ENCODE data around the gene KRT72. TPM values are rescaled to one million over a fixed set of nuclear protein-coding genes. Genes with fewer than 3 reads are reported as not detected.

Gene KRT72
- total and polyA plus RNA-seq, 4 donors, result not detected

DNA sequence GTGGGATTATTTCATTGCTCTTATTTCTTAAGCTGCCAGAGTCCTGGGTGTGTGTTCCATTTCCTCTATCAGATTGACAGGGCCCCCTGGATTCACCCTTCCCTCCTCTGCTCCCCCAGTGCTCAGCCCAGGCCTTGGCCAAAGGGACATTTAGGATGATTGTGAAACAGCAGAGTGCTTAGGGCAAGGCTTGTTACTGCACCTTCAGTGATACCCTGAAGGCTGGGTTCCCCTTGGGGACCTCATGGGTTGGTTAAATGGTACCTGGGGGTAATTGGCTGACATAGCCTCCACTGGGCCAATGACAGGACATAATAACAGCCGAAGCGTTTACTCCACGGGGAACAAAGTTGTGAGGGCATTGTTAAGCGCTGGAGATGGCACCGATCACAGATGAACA, 1.3 kb upstream of the KRT72 start:
- no peak for DNase-seq (ENCODE audit: low spot score)
- TF ChIP-seq RAD21 (IDR thresholded peaks at IDR 0.05) (no peak), TAF1 (conservative IDR thresholded peaks at IDR 0.05) (no peak), HNF4G (IDR thresholded peaks at IDR 0.05) (no peak), EGR1 (IDR thresholded peaks at IDR 0.05; ENCODE audit: low read depth in 2 of 2) (no peak), FOXA2 (IDR thresholded peaks at IDR 0.05) (no peak), JUND (IDR thresholded peaks at IDR 0.05) (no peak), GABPA (IDR thresholded peaks at IDR 0.05 in 1 of 2, conservative IDR thresholded peaks at IDR 0.05 in 1 of 2) (no peak), RXRA (IDR thresholded peaks at IDR 0.05) (no peak), YY1 (IDR thresholded peaks at IDR 0.05) (no peak)
- TF ChIP-seq, protein P1, sequence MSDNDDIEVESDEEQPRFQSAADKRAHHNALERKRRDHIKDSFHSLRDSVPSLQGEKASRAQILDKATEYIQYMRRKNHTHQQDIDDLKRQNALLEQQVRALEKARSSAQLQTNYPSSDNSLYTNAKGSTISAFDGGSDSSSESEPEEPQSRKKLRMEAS (IDR thresholded peaks at IDR 0.05), result no peak
- TF ChIP-seq, protein P2, sequence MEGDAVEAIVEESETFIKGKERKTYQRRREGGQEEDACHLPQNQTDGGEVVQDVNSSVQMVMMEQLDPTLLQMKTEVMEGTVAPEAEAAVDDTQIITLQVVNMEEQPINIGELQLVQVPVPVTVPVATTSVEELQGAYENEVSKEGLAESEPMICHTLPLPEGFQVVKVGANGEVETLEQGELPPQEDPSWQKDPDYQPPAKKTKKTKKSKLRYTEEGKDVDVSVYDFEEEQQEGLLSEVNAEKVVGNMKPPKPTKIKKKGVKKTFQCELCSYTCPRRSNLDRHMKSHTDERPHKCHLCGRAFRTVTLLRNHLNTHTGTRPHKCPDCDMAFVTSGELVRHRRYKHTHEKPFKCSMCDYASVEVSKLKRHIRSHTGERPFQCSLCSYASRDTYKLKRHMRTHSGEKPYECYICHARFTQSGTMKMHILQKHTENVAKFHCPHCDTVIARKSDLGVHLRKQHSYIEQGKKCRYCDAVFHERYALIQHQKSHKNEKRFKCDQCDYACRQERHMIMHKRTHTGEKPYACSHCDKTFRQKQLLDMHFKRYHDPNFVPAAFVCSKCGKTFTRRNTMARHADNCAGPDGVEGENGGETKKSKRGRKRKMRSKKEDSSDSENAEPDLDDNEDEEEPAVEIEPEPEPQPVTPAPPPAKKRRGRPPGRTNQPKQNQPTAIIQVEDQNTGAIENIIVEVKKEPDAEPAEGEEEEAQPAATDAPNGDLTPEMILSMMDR (IDR thresholded peaks at IDR 0.05; ENCODE audit: low read depth, low read length, missing input control), result no peak
- TF ChIP-seq, protein P3, sequence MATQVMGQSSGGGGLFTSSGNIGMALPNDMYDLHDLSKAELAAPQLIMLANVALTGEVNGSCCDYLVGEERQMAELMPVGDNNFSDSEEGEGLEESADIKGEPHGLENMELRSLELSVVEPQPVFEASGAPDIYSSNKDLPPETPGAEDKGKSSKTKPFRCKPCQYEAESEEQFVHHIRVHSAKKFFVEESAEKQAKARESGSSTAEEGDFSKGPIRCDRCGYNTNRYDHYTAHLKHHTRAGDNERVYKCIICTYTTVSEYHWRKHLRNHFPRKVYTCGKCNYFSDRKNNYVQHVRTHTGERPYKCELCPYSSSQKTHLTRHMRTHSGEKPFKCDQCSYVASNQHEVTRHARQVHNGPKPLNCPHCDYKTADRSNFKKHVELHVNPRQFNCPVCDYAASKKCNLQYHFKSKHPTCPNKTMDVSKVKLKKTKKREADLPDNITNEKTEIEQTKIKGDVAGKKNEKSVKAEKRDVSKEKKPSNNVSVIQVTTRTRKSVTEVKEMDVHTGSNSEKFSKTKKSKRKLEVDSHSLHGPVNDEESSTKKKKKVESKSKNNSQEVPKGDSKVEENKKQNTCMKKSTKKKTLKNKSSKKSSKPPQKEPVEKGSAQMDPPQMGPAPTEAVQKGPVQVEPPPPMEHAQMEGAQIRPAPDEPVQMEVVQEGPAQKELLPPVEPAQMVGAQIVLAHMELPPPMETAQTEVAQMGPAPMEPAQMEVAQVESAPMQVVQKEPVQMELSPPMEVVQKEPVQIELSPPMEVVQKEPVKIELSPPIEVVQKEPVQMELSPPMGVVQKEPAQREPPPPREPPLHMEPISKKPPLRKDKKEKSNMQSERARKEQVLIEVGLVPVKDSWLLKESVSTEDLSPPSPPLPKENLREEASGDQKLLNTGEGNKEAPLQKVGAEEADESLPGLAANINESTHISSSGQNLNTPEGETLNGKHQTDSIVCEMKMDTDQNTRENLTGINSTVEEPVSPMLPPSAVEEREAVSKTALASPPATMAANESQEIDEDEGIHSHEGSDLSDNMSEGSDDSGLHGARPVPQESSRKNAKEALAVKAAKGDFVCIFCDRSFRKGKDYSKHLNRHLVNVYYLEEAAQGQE (IDR thresholded peaks at IDR 0.05), result no peak
- TF ChIP-seq, protein P4, sequence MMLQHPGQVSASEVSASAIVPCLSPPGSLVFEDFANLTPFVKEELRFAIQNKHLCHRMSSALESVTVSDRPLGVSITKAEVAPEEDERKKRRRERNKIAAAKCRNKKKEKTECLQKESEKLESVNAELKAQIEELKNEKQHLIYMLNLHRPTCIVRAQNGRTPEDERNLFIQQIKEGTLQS (IDR thresholded peaks at IDR 0.05), result no peak
- no peaks in the 10 kb centered on the region for H3K9me3 ChIP-seq (ENCODE audit: control insufficient read depth in 4 of 4, low read length in 3 of 4)
- H3K4me1 ChIP-seq (ENCODE audit: control insufficient read depth in 4 of 4, insufficient read depth in 4 of 4, low read length in 3 of 4), result no peaks in the 10 kb centered on the region
- H3K4me3 ChIP-seq (ENCODE audit: low read depth in 1 of 3, low read length in 3 of 3), result no peak overlapping the region
- 87% methylated on average over 5 of the region's 5 CpGs for WGBS
- peaks cover 0 to 7% (median 3%) of the 10 kb centered on the region in 4 donors for H3K27me3 ChIP-seq (ENCODE audit: control insufficient read depth in 4 of 4, insufficient read depth in 4 of 4, low read length in 3 of 4)
- H3K9ac ChIP-seq (ENCODE audit: low read depth in 1 of 2, low read length in 2 of 2), result no peak overlapping the region
- no peak overlapping the region for H3K27ac ChIP-seq (ENCODE audit: low read depth in 1 of 2, low read length in 2 of 2)
- H3K36me3 ChIP-seq (ENCODE audit: control insufficient read depth in 4 of 4, insufficient read depth in 3 of 4, low read depth in 1 of 4, low read length in 3 of 4), result no peaks in the 10 kb centered on the region

DNA sequence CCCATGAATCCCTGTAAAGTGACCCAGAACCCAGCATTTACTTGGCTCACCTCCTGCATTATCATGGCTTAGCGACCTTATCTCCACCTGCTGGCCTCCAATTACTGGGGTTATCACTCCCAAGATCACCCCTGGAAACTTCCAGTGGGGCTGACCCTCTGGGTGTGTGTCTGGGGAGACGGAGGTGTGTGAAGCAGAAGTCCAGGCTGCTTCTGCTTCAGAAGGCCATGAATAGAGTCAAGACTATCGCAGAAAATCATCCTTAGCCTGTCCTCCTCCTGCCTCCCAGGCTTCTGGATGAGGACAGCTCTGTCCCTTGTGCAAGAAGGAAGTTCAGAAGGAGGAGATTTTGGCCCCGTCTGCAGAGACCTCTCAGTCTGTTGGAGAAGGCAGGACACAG, 408 bp upstream of the KRT72 start:
- no peak overlapping the region for H3K9ac ChIP-seq (ENCODE audit: low read depth in 1 of 2, low read length in 2 of 2)
- no peak overlapping the region for H3K27ac ChIP-seq (ENCODE audit: low read depth in 1 of 2, low read length in 2 of 2)
- H3K36me3 ChIP-seq (ENCODE audit: control insufficient read depth in 4 of 4, insufficient read depth in 3 of 4, low read depth in 1 of 4, low read length in 3 of 4), result no peaks in the 10 kb centered on the region
- peaks cover 0 to 7% (median 3%) of the 10 kb centered on the region in 4 donors for H3K27me3 ChIP-seq (ENCODE audit: control insufficient read depth in 4 of 4, insufficient read depth in 4 of 4, low read length in 3 of 4)
- peak; percentile 26 for DNase-seq (ENCODE audit: low spot score)
- H3K9me3 ChIP-seq (ENCODE audit: control insufficient read depth in 4 of 4, low read length in 3 of 4), result no peaks in the 10 kb centered on the region
- TF ChIP-seq GABPA (IDR thresholded peaks at IDR 0.05 in 1 of 2, conservative IDR thresholded peaks at IDR 0.05 in 1 of 2), result no peak
- TF ChIP-seq, protein P3 (IDR thresholded peaks at IDR 0.05), result no peak
- TF ChIP-seq EGR1 (IDR thresholded peaks at IDR 0.05; ENCODE audit: low read depth in 2 of 2), result no peak
- no peak for TF ChIP-seq YY1 (IDR thresholded peaks at IDR 0.05)
- TF ChIP-seq JUND (IDR thresholded peaks at IDR 0.05), result no peak
- H3K4me3 ChIP-seq (ENCODE audit: low read depth in 1 of 3, low read length in 3 of 3), result no peak overlapping the region
- 62% methylated on average over 4 of the region's 4 CpGs for WGBS
- no peaks in the 10 kb centered on the region for H3K4me1 ChIP-seq (ENCODE audit: control insufficient read depth in 4 of 4, insufficient read depth in 4 of 4, low read length in 3 of 4)

All from liver (tissue), 9 donors.